Esophagus squamous epithelium (tissue), 4 donors: ENCODE data around the gene TAOK1.

ENCODE experiments used
- POLR2A ChIP-seq, 4 donors: fragments of 450-650 bp; IDR thresholded peaks; one replicate each; pipeline ENCODE4 v1.6.1; 2017; ENCODE audit warnings: antibody characterized with exemption in 4 of 4, mild to moderate bottlenecking in 4 of 4, moderate library complexity in 3 of 4
- TF ChIP-seq, protein P1 (sequence below), 6 experiments: fragments of 450-650 bp in 4 of 6; fragments of 200-600 bp in 2 of 6; sonication (generic) in 2 of 6; IDR thresholded peaks; one replicate each; pipeline ENCODE4 v1.5.1; 2016 to 2019; ENCODE audit warnings: antibody characterized with exemption in 6 of 6, mild to moderate bottlenecking in 4 of 6, moderate library complexity in 4 of 6

DNA sequence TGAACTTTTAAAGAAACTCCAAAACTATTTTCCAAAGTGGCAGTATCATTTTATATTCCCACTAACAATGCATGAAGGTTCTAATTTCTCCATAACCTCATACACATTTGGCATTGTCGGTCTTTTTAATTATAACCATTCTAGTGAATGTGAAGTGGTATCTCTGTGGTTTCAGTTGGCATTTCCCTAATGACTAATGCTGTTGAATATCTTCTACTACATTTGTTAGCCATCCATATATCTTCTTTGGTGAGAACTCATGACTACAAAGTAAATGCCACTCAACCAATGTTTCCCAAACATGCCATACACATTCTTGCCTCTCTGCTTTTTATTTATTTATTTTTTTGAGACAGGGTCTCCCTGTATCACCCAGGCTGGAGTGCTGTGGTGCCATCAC, 31.7 kb upstream of the TAOK1 start:
- TF ChIP-seq POLR2A (IDR thresholded peaks at IDR 0.05) = no peak
- TF ChIP-seq, protein P1, sequence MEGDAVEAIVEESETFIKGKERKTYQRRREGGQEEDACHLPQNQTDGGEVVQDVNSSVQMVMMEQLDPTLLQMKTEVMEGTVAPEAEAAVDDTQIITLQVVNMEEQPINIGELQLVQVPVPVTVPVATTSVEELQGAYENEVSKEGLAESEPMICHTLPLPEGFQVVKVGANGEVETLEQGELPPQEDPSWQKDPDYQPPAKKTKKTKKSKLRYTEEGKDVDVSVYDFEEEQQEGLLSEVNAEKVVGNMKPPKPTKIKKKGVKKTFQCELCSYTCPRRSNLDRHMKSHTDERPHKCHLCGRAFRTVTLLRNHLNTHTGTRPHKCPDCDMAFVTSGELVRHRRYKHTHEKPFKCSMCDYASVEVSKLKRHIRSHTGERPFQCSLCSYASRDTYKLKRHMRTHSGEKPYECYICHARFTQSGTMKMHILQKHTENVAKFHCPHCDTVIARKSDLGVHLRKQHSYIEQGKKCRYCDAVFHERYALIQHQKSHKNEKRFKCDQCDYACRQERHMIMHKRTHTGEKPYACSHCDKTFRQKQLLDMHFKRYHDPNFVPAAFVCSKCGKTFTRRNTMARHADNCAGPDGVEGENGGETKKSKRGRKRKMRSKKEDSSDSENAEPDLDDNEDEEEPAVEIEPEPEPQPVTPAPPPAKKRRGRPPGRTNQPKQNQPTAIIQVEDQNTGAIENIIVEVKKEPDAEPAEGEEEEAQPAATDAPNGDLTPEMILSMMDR (IDR thresholded peaks at IDR 0.05) = no peak
